GM21717 (cell line): ENCODE results near the gene AMPD1.
A peak's percentile ranks its signal among the peaks of the same experiment; 100 is the strongest.

ENCODE experiments used
- ATAC-seq: cut with Tn5 transposase; IDR thresholded peaks from one replicate; pipeline ENCODE4 v1.9.1; 2021; ENCODE audit warnings: mild to moderate bottlenecking, moderate library complexity; ENCODE audit not compliant: unreplicated experiment

The AMPD1 gene

DNA sequence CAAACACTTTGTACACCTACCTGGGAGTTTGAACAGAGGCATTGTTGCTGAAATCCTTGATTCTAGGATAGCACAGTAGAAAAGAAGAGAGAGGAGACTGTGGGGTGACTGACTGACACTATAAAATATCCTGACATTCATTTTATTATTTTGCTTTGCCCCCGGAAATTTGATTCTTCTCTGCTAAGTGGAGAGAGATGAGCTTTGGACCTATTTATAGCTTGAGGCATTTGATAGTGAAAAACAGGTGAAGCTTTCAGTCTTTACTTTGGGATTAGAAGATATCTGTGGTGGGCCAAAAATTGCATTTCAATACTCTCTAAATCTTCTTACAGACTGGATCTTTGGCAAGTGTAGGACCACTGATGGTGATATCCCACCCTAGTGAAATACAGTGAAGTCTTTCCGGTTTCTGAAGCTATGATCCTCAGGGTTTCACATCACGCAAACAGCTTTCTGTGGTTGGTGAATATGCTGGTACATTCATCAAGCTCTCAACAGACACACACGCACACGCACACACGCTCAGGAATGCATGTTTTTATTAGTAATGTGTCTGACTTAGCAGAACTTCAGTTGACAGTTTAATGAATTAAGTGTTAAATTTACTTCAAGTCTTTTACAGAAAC lies at the start of gene AMPD1:
Gene AMPD1 (minus strand): TSS at position 117 of the 629 bp plus-strand sequence. CDS start 75 bp downstream, at position 42.
- no peak for ATAC-seq

DNA sequence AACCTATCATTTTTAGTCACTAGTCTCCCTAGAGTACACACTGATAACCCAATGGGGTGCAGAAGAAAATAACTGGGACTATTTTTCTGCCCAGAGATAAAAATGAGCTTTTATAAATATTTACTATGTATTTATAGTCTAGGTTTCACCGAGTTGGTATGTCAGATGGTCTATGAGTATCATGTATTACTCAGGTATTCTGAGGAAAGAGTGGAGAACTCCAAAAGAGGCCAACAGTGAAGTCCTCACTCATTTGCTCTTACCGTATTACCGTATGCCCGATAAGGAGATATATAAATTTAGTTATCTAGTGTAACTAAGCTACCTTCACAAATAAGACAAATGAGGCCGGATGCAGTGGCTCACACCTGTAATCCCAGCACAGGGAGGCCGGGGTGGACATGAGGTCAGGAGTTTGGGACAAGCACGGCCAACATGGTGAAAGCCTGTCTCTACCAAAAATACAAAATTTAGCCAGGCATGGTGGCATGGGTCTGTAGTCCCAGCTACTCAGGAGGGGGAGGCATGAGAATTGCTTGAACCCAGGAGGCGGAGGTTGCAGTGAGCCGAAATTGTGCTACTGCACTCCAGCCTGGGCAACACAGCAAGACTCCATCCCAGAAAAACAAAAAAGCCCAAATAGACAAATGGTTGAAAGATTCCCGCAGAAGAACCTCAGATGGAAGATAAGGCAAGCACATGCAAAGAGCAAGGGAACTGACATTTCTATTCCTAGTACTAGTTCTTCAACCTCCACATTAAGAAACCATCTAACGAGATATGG lies 46.8 kb upstream of the AMPD1 start:
- no peak for ATAC-seq

DNA sequence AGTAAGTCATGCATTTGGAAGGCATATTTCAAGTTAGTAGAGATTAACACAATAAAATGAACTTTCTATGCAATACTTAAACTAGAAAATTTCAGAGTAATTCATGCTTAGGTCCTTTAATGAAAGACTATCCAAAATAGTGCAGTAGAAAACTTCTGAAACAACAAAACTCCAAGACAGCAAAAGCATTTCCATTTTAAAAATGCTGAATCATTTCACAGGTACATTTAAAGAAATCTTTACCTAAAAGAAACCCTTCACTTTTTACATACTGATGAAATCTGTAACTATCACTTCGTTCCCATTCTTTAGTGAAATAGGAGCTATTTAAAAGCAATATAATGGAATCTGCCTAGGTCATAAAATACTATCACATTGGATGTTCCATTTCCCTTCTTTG lies 45.0 kb upstream of the AMPD1 start:
- ATAC-seq = no peak

DNA sequence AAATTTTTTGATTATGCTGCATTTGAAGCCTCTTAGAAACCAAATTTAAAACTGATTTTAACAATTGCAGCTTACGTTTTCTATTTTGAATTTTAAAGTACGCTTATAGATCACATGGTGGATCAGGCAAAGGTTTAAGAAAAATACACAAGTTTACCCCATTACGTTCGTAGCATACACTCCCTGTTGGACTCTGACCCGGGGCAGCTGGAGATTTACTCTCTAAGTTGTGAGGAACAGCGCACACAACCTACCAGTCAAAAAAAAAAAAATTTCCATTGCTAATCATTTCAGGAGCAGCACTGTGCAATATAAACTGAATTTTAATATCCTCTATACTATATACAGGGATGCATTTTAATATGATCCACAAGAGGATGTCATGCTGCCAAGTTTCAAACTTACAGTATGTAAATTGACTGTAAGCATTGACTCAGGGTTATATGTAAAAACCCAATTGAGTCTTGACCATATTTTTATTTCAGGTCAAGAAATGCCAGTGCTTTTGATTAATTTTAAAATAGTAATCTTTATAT lies 42.0 kb upstream of the AMPD1 start:
- ATAC-seq = no peak

DNA sequence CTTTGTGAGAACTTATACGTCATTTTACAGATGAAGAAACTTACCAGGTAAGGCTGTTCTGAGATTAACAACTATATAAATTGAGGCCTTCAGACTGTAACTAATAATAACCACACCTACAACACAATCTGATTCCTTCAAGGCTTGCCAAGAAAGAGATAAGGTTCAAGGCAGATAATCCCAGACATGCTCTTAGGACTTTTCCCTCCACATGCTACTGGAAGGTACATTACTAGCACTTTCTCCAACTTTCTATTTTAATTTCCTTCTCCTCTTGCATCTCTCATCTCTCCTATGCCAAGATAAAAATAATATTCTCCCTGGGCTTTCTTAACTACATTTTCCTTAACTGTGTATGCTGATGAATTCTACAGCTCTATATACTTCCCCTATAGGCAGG lies 40.1 kb upstream of the AMPD1 start:
- no peak for ATAC-seq

GRCh38 chr1:114729782-114730181 lies 34.4 kb upstream of the AMPD1 start:
- no peak for ATAC-seq

- ATAC-seq = no peak
These were observed 33.2 kb upstream of the AMPD1 start for GRCh38 chr1:114728553-114728952.

DNA sequence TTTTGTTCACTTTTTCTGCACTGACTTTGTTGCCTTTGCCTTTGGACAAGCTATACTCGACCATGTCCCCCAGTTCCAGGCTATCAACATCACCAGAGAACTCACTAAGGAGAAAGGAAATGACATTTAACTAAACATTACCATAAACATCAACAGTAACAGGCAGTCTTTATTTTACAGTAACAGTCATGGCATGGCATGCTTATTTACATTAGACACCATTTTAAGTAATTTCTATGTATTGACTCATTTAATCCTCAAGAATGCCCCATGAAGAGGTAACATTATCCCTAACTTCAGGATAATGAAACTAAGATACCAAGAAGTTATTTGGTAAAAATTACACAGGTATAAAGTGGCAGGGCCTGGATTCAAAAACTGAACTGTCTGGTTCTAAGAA lies 29.9 kb upstream of the AMPD1 start:
- no peak for ATAC-seq

DNA sequence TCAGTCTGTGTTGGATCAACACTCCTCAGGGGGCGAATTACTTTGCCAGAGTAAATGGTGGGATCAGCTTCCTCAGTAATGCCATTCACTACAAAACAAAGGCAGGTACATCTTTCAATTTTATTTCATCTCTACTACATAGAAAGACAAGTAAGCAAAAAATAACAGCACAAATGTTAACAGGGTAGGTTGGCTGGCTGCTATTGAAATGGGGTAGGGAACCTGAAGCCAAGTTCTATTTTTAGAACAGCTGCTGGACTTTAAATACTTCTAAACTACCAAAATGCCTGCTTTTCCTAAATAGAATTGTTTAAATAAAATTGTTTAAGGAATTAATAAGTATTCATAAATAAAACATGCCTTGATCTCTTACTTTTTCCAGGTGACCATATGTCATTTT lies 28.6 kb upstream of the AMPD1 start:
- no peak for ATAC-seq

DNA sequence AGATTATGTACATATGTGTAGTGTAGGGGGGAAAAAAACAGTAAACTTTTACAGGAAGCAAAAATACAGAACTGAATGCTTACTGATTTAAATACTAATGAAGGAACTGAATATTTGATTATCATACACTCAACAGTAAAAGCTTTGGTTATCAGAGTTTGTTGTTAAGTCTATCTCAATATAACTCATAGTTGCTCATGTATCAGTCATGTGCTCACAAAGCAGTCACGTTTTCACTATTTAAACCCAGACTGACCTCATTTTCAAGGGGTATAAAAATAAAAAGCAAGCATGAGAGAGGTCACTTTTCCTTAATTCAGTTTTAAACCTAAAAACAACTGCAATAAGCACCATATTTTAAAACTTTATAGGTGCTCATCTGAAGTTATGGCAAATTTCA lies 28.1 kb upstream of the AMPD1 start:
- ATAC-seq = no peak

DNA sequence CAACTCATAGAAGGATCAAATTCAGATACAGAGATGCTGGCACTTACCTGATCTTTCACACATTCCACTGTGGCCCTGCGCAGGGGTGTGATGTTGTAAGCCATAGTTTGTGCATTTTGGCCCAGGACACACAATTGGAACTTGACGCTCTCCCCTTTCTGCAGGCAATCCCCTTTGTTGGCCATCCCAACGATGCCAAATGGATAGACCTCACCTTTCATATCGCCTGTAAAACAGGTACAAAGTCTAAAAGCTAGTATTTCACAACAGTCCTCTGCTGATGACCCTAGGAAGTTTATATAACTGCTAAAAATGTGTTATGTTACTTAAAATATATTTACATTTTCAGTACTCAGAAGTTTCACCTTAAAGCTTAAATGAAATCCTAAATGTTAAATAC lies 25.1 kb upstream of the AMPD1 start:
- no peak for ATAC-seq

DNA sequence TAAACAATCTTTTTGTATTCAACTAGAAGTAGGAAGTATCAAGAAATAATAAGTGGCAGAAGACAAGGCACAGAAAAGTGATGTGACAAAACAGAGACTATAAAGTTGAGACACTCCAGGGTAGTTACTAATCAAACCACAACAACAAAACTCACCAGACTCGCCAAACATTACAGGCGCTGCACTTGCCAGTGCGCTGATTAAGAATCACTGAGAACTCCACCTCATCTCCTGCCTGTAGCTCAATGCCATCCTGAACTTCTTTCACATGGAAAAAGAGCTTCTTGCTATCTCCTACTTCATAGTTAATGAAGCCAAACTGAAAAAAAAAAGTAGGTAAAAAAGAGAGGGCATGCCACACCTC lies 24.1 kb upstream of the AMPD1 start:
- no peak for ATAC-seq

GRCh38 chr1:114718661-114719423 lies 23.5 kb upstream of the AMPD1 start:
- no peak for ATAC-seq

DNA sequence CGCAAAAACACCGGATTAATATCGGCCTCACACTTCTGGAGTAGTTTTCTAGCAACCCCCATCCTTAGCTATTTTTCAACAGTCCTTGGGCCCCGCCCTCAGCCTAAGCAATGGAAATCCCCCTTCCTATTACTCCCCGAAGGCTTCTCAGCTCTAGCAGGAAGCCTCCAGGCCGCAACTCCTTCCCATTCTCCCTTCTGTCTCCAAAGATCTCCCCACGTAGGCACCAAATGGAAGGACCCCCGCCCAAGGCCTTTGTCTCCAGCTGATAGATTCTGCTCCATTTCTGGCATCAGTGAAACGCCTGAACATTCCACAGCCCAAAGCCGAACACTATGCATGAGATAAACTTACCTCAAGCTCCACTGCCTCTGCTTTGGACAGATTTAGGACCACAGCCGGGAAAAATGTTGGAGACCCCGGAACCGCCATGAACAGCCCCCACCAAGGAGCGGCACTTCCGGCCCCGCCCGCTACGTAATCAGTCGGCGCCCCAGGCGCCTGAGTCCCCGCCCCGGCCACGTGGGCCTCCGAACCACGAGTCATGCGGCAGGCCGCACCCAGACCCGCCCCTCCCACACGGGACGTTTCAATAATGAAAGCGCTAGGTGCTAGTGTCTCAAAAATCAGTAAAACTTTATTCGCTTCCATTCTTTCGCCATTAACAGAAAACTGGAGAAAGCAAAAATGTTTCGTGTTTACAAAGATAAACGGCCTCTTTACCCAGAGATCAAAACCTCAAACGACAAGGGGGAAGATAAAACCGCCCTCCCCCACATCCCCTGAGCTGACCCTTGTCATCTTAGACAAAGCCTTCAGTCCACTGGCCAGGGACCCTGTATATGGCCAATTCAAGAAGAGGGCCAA lies 21.2 kb upstream of the AMPD1 start, which contains the start of gene NRAS:
Gene NRAS (minus strand): TSS at position 468 of the 867 bp plus-strand sequence. CDS start 611 bp downstream, outside the sequence.
- ATAC-seq = peak; percentile 93

DNA sequence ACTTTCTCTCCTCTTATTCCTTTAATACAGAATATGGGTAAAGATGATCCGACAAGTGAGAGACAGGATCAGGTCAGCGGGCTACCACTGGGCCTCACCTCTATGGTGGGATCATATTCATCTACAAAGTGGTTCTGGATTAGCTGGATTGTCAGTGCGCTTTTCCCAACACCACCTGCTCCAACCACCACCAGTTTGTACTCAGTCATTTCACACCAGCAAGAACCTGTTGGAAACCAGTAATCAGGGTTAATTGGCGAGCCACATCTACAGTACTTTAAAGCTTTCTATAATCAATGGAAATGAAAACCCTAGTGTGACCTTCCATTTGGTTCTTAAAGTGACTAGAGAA lies 20.6 kb upstream of the AMPD1 start:
- no peak for ATAC-seq

GRCh38 chr1:114712977-114713376 lies 17.6 kb upstream of the AMPD1 start:
- ATAC-seq = no peak

DNA sequence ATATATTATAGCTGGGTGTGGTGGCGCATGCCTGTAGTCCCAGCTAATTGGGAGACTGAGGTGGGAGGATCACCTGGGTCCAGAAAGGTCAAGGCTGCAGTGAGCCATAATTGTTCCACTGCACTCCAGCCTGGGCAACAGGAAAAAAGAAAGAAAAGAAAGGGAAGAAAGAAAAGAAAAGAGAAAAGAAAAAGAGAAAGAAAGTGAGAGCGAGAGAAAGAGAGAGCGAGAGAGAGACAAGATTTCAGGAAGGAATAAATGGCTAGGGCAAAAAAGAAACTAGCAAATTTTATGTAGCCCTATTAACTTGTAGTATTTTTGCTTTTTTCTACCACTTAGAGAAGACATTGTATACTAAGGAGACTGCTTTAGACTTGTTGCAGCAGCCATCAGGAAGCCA lies 15.0 kb upstream of the AMPD1 start:
- ATAC-seq = no peak

DNA sequence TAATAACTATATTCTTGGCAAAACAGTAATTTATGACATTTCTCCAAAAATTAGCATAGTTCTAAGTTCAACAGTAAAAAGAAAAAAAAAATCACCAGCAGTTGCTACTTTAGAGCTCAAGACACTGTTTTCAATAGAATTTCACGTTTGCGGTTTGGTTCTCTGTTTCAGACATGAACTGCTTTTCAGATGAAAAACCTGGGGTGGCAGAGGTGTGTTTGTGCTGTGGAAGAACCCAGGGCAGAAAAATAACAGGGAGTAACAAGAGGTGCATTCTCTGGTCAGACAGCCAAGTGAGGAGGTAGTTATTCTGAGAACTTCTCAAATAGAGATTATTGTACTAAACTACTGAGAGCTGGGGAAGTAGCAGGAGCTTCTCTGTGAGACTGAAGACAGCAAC lies 12.3 kb upstream of the AMPD1 start:
- no peak for ATAC-seq

DNA sequence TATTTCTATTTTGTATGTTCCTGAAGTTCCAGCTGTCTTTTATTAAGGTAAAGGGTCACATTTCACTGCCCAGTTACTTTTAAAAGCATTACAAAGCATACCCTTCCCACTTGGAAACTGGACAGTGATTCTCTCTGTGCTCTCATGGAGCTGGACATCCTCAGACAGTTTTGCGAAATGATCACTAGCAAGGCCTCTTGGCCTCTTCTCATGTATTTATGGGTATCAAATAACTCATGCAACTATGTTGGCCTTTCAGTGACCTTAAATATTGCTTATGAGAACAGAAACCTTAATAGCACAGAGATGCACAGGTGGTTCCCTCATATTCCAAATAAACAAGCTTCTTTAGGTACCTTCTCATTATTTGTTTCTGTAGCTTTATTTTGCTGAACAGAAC lies 7.9 kb upstream of the AMPD1 start:
- no peak for ATAC-seq

DNA sequence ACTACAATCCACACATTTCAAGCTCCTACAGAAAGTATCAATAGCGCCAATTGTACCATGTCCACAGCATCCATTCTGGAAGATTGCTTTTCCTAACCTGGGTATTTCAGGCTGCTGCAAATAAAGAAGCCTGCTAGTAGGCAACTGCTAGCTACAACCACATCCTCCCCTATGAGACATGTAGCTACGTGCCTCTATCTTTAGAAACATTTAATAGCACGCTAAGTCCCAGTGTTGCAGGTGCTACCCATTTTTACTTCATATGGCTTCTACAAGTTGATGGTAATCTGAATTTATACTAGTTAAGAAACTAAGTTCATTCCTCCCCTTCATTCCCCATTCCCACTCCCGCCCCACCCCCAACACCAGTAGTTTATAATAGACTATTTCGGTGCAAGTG lies 7.4 kb upstream of the AMPD1 start:
- no peak for ATAC-seq

DNA sequence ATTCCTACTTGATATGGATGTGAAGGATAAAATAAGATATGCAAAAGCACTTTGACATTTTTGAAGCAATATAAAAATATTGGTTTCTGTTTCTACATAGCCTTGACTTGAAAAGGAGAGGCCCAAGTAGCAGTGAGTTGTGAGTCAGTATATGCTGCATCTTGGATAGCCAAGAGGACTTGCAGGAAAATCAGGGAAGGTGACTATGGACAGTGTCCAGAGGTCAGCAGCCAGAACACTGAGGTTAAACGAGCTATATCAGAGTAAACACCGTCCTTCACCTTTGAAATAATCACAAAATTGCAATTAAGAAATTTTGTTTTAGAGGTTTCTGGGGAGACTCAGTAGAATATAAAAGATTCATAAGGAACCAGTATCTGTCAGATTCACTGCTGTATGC lies 6.6 kb upstream of the AMPD1 start:
- ATAC-seq = no peak
